ENCODE results near the gene PDP2. TPM values are rescaled to one million over a fixed set of nuclear protein-coding genes. Genes with fewer than 3 reads are reported as not detected.
A peak's percentile ranks its signal among the peaks of the same experiment; 100 is the strongest.

PDP2 gene
- polyA plus RNA-seq, 1 of the 3 experiments (the other 2 are of a cell fraction), result 4.7 TPM

GRCh38 chr16:66844342-66845079, 35.8 kb upstream of the PDP2 start, which contains the start of gene CA7:
CA7 (plus strand) TSS chr16:66844414; CDS start chr16:66844488, 74 bp downstream.
- CTCF ChIA-PET, result interaction anchor here (1.2 to 10.1 kb wide), 4 partner anchors 12 to 46 kb away, joined by 3 to 82 read pairs (median 36); partner anchors contain the start of gene NAE1
- H3K9me3 ChIP-seq, result no peaks in the 10 kb centered on the region
- peaks cover 15% of the 10 kb centered on the region; the same call in 1 of the 2 replicates for H3K27me3 ChIP-seq (ENCODE audit: insufficient read depth)
- H3K27ac ChIP-seq (ENCODE audit: low read depth in 2 of 2, low read length in 1 of 2), result no peak within 1 kb of the TSS
- WGBS (ENCODE audit: low lambda C conversion rate), result 8% methylated on average over 12 of the region's 79 CpGs
- POLR2A ChIA-PET, result no interaction called here
- no peak within 1 kb of the TSS for H2AFZ ChIP-seq (ENCODE audit: low read depth)
- H3K79me2 ChIP-seq (ENCODE audit: insufficient read depth), result no peaks in the 10 kb centered on the region
- no peak for TF ChIP-seq JUND (IDR thresholded peaks at IDR 0.05)
- no peak for TF ChIP-seq TEAD4 (IDR thresholded peaks at IDR 0.05; ENCODE audit: borderline replicate concordance, insufficient read depth)
- TF ChIP-seq FOXJ3 (CRISPR knock-in tag; IDR thresholded peaks at IDR 0.05), result no peak
- no peak for TF ChIP-seq SIN3A (IDR thresholded peaks at IDR 0.05; ENCODE audit: borderline replicate concordance, low read depth, low read length)
- TF ChIP-seq MEF2A (IDR thresholded peaks at IDR 0.05; ENCODE audit: borderline replicate concordance, low read depth), result no peak
- no peak for TF ChIP-seq YY1 (IDR thresholded peaks at IDR 0.05; ENCODE audit: low read depth)
- no peak for TF ChIP-seq PBX3 (IDR thresholded peaks at IDR 0.05)
- TF ChIP-seq ZBTB33 (IDR thresholded peaks at IDR 0.05; ENCODE audit: borderline replicate concordance, low read depth), result no peak
- no peak for TF ChIP-seq POLR2AphosphoS5 (IDR thresholded peaks at IDR 0.05; ENCODE audit: low read depth, low read length)
- TF ChIP-seq ELF1 (IDR thresholded peaks at IDR 0.05), result no peak
- H3K36me3 ChIP-seq (replicated peaks in 1 of 2; ENCODE audit: control insufficient read depth in 1 of 2, insufficient read depth in 2 of 2, low read length in 1 of 2), result no peaks in the 10 kb centered on the region
- no peaks in the 10 kb centered on the region for H3F3A ChIP-seq (replicated peaks; ENCODE audit: insufficient read depth)
- H3K4me2 ChIP-seq, result peak within 1 kb of the TSS; percentile 92
- H4K20me1 ChIP-seq (ENCODE audit: insufficient read depth), result no peaks in the 10 kb centered on the region
- no peaks in the 10 kb centered on the region for H3K9me2 ChIP-seq
- no peak within 1 kb of the TSS for H3K9ac ChIP-seq
- peaks cover 0 to 8% of the 10 kb centered on the region in 2 experiments; a peak in 1 of 4 replicates for H3K4me1 ChIP-seq (ENCODE audit: control insufficient read depth in 1 of 2, insufficient read depth in 2 of 2, low read depth in 1 of 2, low read length in 1 of 2)
- peak within 1 kb of the TSS; percentile 47 to 53 for H3K4me3 ChIP-seq (ENCODE audit: low read depth in 2 of 2, low read length in 1 of 2)
- peak; percentile 75 for DNase-seq

GRCh38 chr16:66845080-66845410, 35.3 kb upstream of the PDP2 start:
- no peak for DNase-seq
- peaks cover 0 to 8% of the 10 kb centered on the region in 2 experiments; a peak in 1 of 4 replicates for H3K4me1 ChIP-seq (ENCODE audit: control insufficient read depth in 1 of 2, insufficient read depth in 2 of 2, low read depth in 1 of 2, low read length in 1 of 2)
- H2AFZ ChIP-seq (ENCODE audit: low read depth), result no peak overlapping the region
- H3K79me2 ChIP-seq (ENCODE audit: insufficient read depth), result no peaks in the 10 kb centered on the region
- peak overlapping the region; percentile 47 to 53 for H3K4me3 ChIP-seq (ENCODE audit: low read depth in 2 of 2, low read length in 1 of 2)
- 19% methylated on average over 9 of the region's 10 CpGs for WGBS (ENCODE audit: low lambda C conversion rate)
- H3F3A ChIP-seq (replicated peaks; ENCODE audit: insufficient read depth), result no peaks in the 10 kb centered on the region
- H3K4me2 ChIP-seq, result peak overlapping the region; percentile 92
- no peaks in the 10 kb centered on the region for H3K36me3 ChIP-seq (replicated peaks in 1 of 2; ENCODE audit: control insufficient read depth in 1 of 2, insufficient read depth in 2 of 2, low read length in 1 of 2)
- H3K27ac ChIP-seq (ENCODE audit: low read depth in 2 of 2, low read length in 1 of 2), result no peak overlapping the region
- H3K27me3 ChIP-seq (ENCODE audit: insufficient read depth), result peaks cover 15% of the 10 kb centered on the region; the same call in 1 of the 2 replicates
- H3K9ac ChIP-seq, result no peak overlapping the region
- H4K20me1 ChIP-seq (ENCODE audit: insufficient read depth), result no peaks in the 10 kb centered on the region
- H3K9me2 ChIP-seq, result no peaks in the 10 kb centered on the region
- ChIA-PET CTCF (interaction anchor here (1.1 to 10.1 kb wide), 5 partner anchors 11 to 45 kb away, joined by 3 to 82 read pairs (median 5); partner anchors contain the start of gene NAE1), POLR2A (no interaction called here)
- H3K9me3 ChIP-seq, result no peaks in the 10 kb centered on the region
- TF ChIP-seq REST (IDR thresholded peaks at IDR 0.05; ENCODE audit: low read depth, low read length) (no peak), IRF3 (IDR thresholded peaks at IDR 0.05; ENCODE audit: low read depth, low read length) (no peak), CHD2 (IDR thresholded peaks at IDR 0.05; ENCODE audit: low read length, partially characterized antibody) (no peak), TAF1 (IDR thresholded peaks at IDR 0.05; ENCODE audit: borderline replicate concordance, low read depth, low read length) (no peak), SIN3A (IDR thresholded peaks at IDR 0.05; ENCODE audit: borderline replicate concordance, low read depth, low read length) (no peak), NRF1 (IDR thresholded peaks at IDR 0.05; ENCODE audit: low read depth, low read length) (no peak), USF2 (IDR thresholded peaks at IDR 0.05; ENCODE audit: borderline replicate concordance, low read depth, low read length) (no peak), MXI1 (IDR thresholded peaks at IDR 0.05; ENCODE audit: low read depth, low read length) (no peak), EP300 (IDR thresholded peaks at IDR 0.05; ENCODE audit: borderline replicate concordance in 1 of 2, low read depth in 1 of 2, low read length in 1 of 2) (no peak)
